ENCODE measurements around the gene SCN1B. TPM values are rescaled to one million over a fixed set of nuclear protein-coding genes. Genes with fewer than 3 reads are reported as not detected.
A peak's percentile ranks its signal among the peaks of the same experiment; 100 is the strongest.
"Not testable (repeated sequence)": the region's sequence is repeated elsewhere in the genome, so short reads cannot be mapped to it uniquely, and the experiment has no call there.

SCN1B gene
- total RNA-seq, 4 donors from 2014 or later = 194 to 469 (median 289) TPM

- H3K9me3 ChIP-seq = no peaks in the 10 kb centered on the region
- TF ChIP-seq CTCF (IDR thresholded peaks at IDR 0.05 in 4 of 5, conservative IDR thresholded peaks at IDR 0.05 in 1 of 5) = peak; percentile 94 to 99 (median 96)
- TF ChIP-seq POLR2A (IDR thresholded peaks at IDR 0.05) = no peak
- in situ Hi-C loops (cut with MboI; ENCODE audit: low sequenced_read_pairs in 4 of 4) = no loop called here
These were observed 17.0 kb upstream of the SCN1B start for GRCh38 chr19:35013041-35013819.

GRCh38 chr19:35013820-35014754 is 16.2 kb upstream of the SCN1B start:
- peaks cover 0 to 6% of the 10 kb centered on the region in 2 donors for H3K4me1 ChIP-seq
- in situ Hi-C loops (cut with MboI; ENCODE audit: low sequenced_read_pairs in 4 of 4) = no loop called here
- no peak for DNase-seq

More at GRCh38 chr19:35013041-35013819, 17.0 kb upstream of the SCN1B start:
- intact Hi-C loops (cut with DNase I; ENCODE audit: low total_unique reads) = loop anchor here (1.0 kb wide), 1 partner anchor 40 kb away; no protein-coding TSS in a partner anchor
- H3K27me3 ChIP-seq = no peaks in the 10 kb centered on the region
- no peak overlapping the region for H3K4me3 ChIP-seq
- peaks cover 0 to 55% of the 10 kb centered on the region in 2 donors for H3K36me3 ChIP-seq
- H3K27ac ChIP-seq = peak overlapping the region in 2 of 4 donors; percentile 23 to 36
- peaks cover 0 to 10% of the 10 kb centered on the region in 2 donors for H3K4me1 ChIP-seq
- peak; percentile 44 to 64 for DNase-seq
- ATAC-seq = peak in 1 of 2 donors; percentile 68

GRCh38 chr19:35014774-35015173 is 15.5 kb upstream of the SCN1B start:
- H3K27me3 ChIP-seq; H3K9me3 ChIP-seq; intact Hi-C loops (cut with DNase I; ENCODE audit: low total_unique reads); DNase-seq; H3K4me1 ChIP-seq; ATAC-seq; H3K4me3 ChIP-seq; H3K27ac ChIP-seq: not testable (repeated sequence)
- peaks cover 0 to 63% of the 10 kb centered on the region in 2 donors for H3K36me3 ChIP-seq
- in situ Hi-C loops (cut with MboI; ENCODE audit: low sequenced_read_pairs in 4 of 4) = loop anchor here in 2 of 4 donors (5.0 kb wide), 2 partner anchors 37 to 42 kb away; no protein-coding TSS in a partner anchor

More at GRCh38 chr19:35013820-35014754, 16.2 kb upstream of the SCN1B start:
- H3K4me3 ChIP-seq = no peak overlapping the region
- no peaks in the 10 kb centered on the region for H3K27me3 ChIP-seq
- H3K9me3 ChIP-seq = no peaks in the 10 kb centered on the region
- ATAC-seq = no peak
- H3K36me3 ChIP-seq = peaks cover 0 to 63% of the 10 kb centered on the region in 2 donors
- H3K27ac ChIP-seq = no peak overlapping the region
- intact Hi-C loops (cut with DNase I; ENCODE audit: low total_unique reads) = loop anchor here (1.0 kb wide), 1 partner anchor 41 kb away; no protein-coding TSS in a partner anchor
- TF ChIP-seq CTCF (IDR thresholded peaks at IDR 0.05 in 4 of 5, conservative IDR thresholded peaks at IDR 0.05 in 1 of 5) (no peak), POLR2A (IDR thresholded peaks at IDR 0.05) (no peak)

GRCh38 chr19:35015270-35015953 is 14.9 kb upstream of the SCN1B start:
- DNase-seq (no peak), ATAC-seq (no peak)
- intact Hi-C loops (cut with DNase I; ENCODE audit: low total_unique reads) = no loop called here

More at GRCh38 chr19:35015270-35015953, 14.9 kb upstream of the SCN1B start:
- peaks cover 0 to 63% of the 10 kb centered on the region in 2 donors for H3K36me3 ChIP-seq
- in situ Hi-C loops (cut with MboI; ENCODE audit: low sequenced_read_pairs in 4 of 4) = loop anchor here in 2 of 4 donors (5.0 kb wide), 2 partner anchors 38 to 43 kb away; no protein-coding TSS in a partner anchor
- no peaks in the 10 kb centered on the region for H3K27me3 ChIP-seq
- peaks cover 0 to 6% of the 10 kb centered on the region in 2 donors for H3K4me1 ChIP-seq
- TF ChIP-seq CTCF (IDR thresholded peaks at IDR 0.05 in 4 of 5, conservative IDR thresholded peaks at IDR 0.05 in 1 of 5) (no peak), POLR2A (IDR thresholded peaks at IDR 0.05) (no peak)
- H3K27ac ChIP-seq = peak overlapping the region in 1 of 4 donors; percentile 12
- H3K4me3 ChIP-seq = no peak overlapping the region
- no peaks in the 10 kb centered on the region for H3K9me3 ChIP-seq
